Endothelial cell (in vitro differentiated cells): ENCODE results near the gene FBXL17. TPM values are rescaled to one million over a fixed set of nuclear protein-coding genes. Genes with fewer than 3 reads are reported as not detected.

ENCODE experiments used
- DNase-seq: peaks from one replicate; pipeline ENCODE4 v3.0.0; 2021; ENCODE audit warnings: low spot score
- H3K27ac Mint-ChIP-seq: one replicate; pipeline ENCODE4 v1.8.0; 2021; ENCODE audit warnings: mixed read lengths, inconsistent platforms; ENCODE audit not compliant: unreplicated experiment
- H3K27me3 Mint-ChIP-seq: one replicate; pipeline ENCODE4 v1.8.0; 2021; ENCODE audit warnings: mild to moderate bottlenecking, moderate library complexity, mixed read lengths, inconsistent platforms; ENCODE audit not compliant: unreplicated experiment
- H3K36me3 Mint-ChIP-seq: one replicate; pipeline ENCODE4 v1.8.0; 2021; ENCODE audit warnings: mild to moderate bottlenecking, low read depth, mixed read lengths, inconsistent platforms; ENCODE audit not compliant: unreplicated experiment
- H3K4me1 Mint-ChIP-seq: one replicate; pipeline ENCODE4 v1.8.0; 2021; ENCODE audit warnings: mild to moderate bottlenecking, mixed read lengths, inconsistent platforms; ENCODE audit not compliant: unreplicated experiment
- H3K4me3 Mint-ChIP-seq: one replicate; pipeline ENCODE4 v1.8.0; 2021; ENCODE audit warnings: mild to moderate bottlenecking, mixed read lengths, inconsistent platforms; ENCODE audit not compliant: unreplicated experiment
- H3K9me3 Mint-ChIP-seq: one replicate; pipeline ENCODE4 v1.8.0; 2021; ENCODE audit warnings: mixed read lengths, inconsistent platforms; ENCODE audit not compliant: unreplicated experiment
- CTCF ChIP-seq: fragments of 200-600 bp; sonication (generic); IDR thresholded peaks from one replicate; pipeline ENCODE4 v1.5.0; 2021; ENCODE audit warnings: antibody characterized with exemption; ENCODE audit not compliant: unreplicated experiment
- total RNA-seq: library from RNA; stranded (reverse); fragmentation: NEBNext Ultra II Directional; extraction: Animal tissue kit (Norgen Biotek cat#: 25700); gene quantifications from one replicate; pipeline ENCODE4 v1.2.1, GENCODE V29; 2021; ENCODE audit not compliant: unreplicated experiment

Gene FBXL17
- total RNA-seq, 1 donor from 2014 or later = 14.9 TPM

GRCh38 chr5:108315829-108316228 lies 66.1 kb downstream of the FBXL17 start:
- H3K27me3 Mint-ChIP-seq = no peaks in the 10 kb centered on the region
- no peak overlapping the region for H3K4me3 Mint-ChIP-seq
- no peaks in the 10 kb centered on the region for H3K4me1 Mint-ChIP-seq
- DNase-seq = no peak
- no peak for TF ChIP-seq CTCF
- H3K36me3 Mint-ChIP-seq = no peaks in the 10 kb centered on the region
- no peak overlapping the region for H3K27ac Mint-ChIP-seq
- H3K9me3 Mint-ChIP-seq = no peaks in the 10 kb centered on the region

- no peak for DNase-seq
- Mint-ChIP-seq H3K9me3 (no peaks in the 10 kb centered on the region), H3K4me1 (no peaks in the 10 kb centered on the region), H3K36me3 (no peaks in the 10 kb centered on the region), H3K27ac (no peak overlapping the region), H3K27me3 (no peaks in the 10 kb centered on the region), H3K4me3 (no peak overlapping the region)
- no peak for TF ChIP-seq CTCF
Measured at GRCh38 chr5:108312258-108312657, 69.6 kb downstream of the FBXL17 start.

GRCh38 chr5:108311682-108312081 lies 70.2 kb downstream of the FBXL17 start:
- Mint-ChIP-seq H3K27ac (no peak overlapping the region), H3K36me3 (no peaks in the 10 kb centered on the region), H3K27me3 (no peaks in the 10 kb centered on the region), H3K9me3 (no peaks in the 10 kb centered on the region), H3K4me1 (no peaks in the 10 kb centered on the region), H3K4me3 (no peak overlapping the region)
- TF ChIP-seq CTCF = no peak
- no peak for DNase-seq

DNA sequence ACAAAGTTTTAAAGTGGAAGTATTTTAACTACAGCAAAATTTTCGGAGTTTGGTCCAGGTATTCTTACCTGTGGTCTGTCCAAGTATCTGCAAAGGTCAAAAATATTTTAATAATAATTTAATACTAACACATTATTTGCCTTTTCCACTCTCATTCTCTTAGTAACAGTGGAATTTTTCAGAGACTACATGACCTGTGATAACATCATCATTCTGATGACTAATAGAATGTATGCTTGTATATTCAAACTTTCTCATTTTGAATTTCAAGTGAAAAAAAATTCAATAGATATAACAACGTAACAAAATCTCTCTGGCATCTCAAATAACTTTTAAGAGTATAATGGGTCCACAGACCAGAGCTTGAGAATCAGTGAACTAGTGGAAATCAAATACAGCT lies 78.3 kb downstream of the FBXL17 start:
- H3K4me3 Mint-ChIP-seq = no peak overlapping the region
- no peaks in the 10 kb centered on the region for H3K9me3 Mint-ChIP-seq
- no peak for TF ChIP-seq CTCF
- DNase-seq = no peak
- no peaks in the 10 kb centered on the region for H3K4me1 Mint-ChIP-seq
- H3K27me3 Mint-ChIP-seq = no peaks in the 10 kb centered on the region
- H3K27ac Mint-ChIP-seq = no peak overlapping the region
- no peaks in the 10 kb centered on the region for H3K36me3 Mint-ChIP-seq

- no peak overlapping the region for H3K27ac Mint-ChIP-seq
- no peak overlapping the region for H3K4me3 Mint-ChIP-seq
- no peaks in the 10 kb centered on the region for H3K27me3 Mint-ChIP-seq
- no peaks in the 10 kb centered on the region for H3K9me3 Mint-ChIP-seq
- TF ChIP-seq CTCF = no peak
- H3K4me1 Mint-ChIP-seq = no peaks in the 10 kb centered on the region
- no peaks in the 10 kb centered on the region for H3K36me3 Mint-ChIP-seq
- DNase-seq = no peak
Measured at GRCh38 chr5:108303086-108303485, 78.8 kb downstream of the FBXL17 start.
